ENCODE results near the gene DCT.

The DCT gene

GRCh38 chr13:94394723-94395122, 84.8 kb downstream of the DCT start:
- no peaks in the 10 kb centered on the region for H3K9me3 ChIP-seq (replicated peaks; ENCODE audit: low read length)
- no peaks in the 10 kb centered on the region for H3K36me3 ChIP-seq (ENCODE audit: insufficient read depth, low read length)
- H3K27me3 ChIP-seq (ENCODE audit: control insufficient read depth, insufficient read depth, low read length), result no peaks in the 10 kb centered on the region
- H3K4me3 ChIP-seq (ENCODE audit: low read length), result no peak overlapping the region
- no peak overlapping the region for H3K9ac ChIP-seq (ENCODE audit: low read depth, low read length)
- H3K4me2 ChIP-seq (ENCODE audit: low read length), result no peak overlapping the region
- H3K4me1 ChIP-seq (ENCODE audit: control insufficient read depth, insufficient read depth, low read length), result no peaks in the 10 kb centered on the region

- Histone ChIP-seq H3K9ac (ENCODE audit: low read depth, low read length) (no peak overlapping the region), H3K4me2 (ENCODE audit: low read length) (no peak overlapping the region), H3K9me3 (replicated peaks; ENCODE audit: low read length) (no peaks in the 10 kb centered on the region), H3K27me3 (ENCODE audit: control insufficient read depth, insufficient read depth, low read length) (no peaks in the 10 kb centered on the region), H3K36me3 (ENCODE audit: insufficient read depth, low read length) (no peaks in the 10 kb centered on the region), H3K4me1 (ENCODE audit: control insufficient read depth, insufficient read depth, low read length) (no peaks in the 10 kb centered on the region), H3K4me3 (ENCODE audit: low read length) (no peak overlapping the region)
Measured at GRCh38 chr13:94390881-94391280, 88.6 kb downstream of the DCT start.

- Histone ChIP-seq H3K4me2 (ENCODE audit: low read length) (no peak overlapping the region), H3K9ac (ENCODE audit: low read depth, low read length) (no peak overlapping the region), H3K27me3 (ENCODE audit: control insufficient read depth, insufficient read depth, low read length) (no peaks in the 10 kb centered on the region), H3K36me3 (ENCODE audit: insufficient read depth, low read length) (no peaks in the 10 kb centered on the region), H3K4me1 (ENCODE audit: control insufficient read depth, insufficient read depth, low read length) (no peaks in the 10 kb centered on the region), H3K4me3 (ENCODE audit: low read length) (no peak overlapping the region), H3K9me3 (replicated peaks; ENCODE audit: low read length) (no peaks in the 10 kb centered on the region)
Measured at GRCh38 chr13:94389604-94390351, 89.7 kb downstream of the DCT start.

- H3K9me3 ChIP-seq (replicated peaks; ENCODE audit: low read length), result no peaks in the 10 kb centered on the region
- no peaks in the 10 kb centered on the region for H3K27me3 ChIP-seq (ENCODE audit: control insufficient read depth, insufficient read depth, low read length)
- H3K36me3 ChIP-seq (ENCODE audit: insufficient read depth, low read length), result no peaks in the 10 kb centered on the region
- H3K9ac ChIP-seq (ENCODE audit: low read depth, low read length), result no peak overlapping the region
- no peaks in the 10 kb centered on the region for H3K4me1 ChIP-seq (ENCODE audit: control insufficient read depth, insufficient read depth, low read length)
- no peak overlapping the region for H3K4me3 ChIP-seq (ENCODE audit: low read length)
- no peak overlapping the region for H3K4me2 ChIP-seq (ENCODE audit: low read length)
Measured at GRCh38 chr13:94387047-94387446, 92.4 kb downstream of the DCT start.
